HEK293 (cell line): Measurements from ENCODE around the gene BEST3.

Experiments
- CTCF ChIA-PET: fragments of 350-600 bp; formaldehyde crosslinking; extraction: SDS; loops from one replicate; lab custom pipeline; 2021; ENCODE audit warnings: antibody characterized with exemption; lab: Yijun Ruan, JAX
- POLR2A ChIA-PET: fragments of 300-600 bp; formaldehyde crosslinking; extraction: SDS; loops from one replicate; lab custom pipeline; 2020; ENCODE audit warnings: antibody characterized with exemption, inconsistent platforms; lab: Yijun Ruan, JAX
- H3K27ac ChIP-seq: fragments of 200-500 bp; sonication (Bioruptor generic); 2 replicates; pipeline ENCODE4 v1.5.1; 2014; ENCODE audit warnings: low read depth, low read length, control low read depth, inconsistent platforms; ENCODE audit errors: extremely low read depth
- H3K36me3 ChIP-seq, 2 experiments: fragments of 200-500 bp in 1 of 2; sonication (Bioruptor generic) in 1 of 2; 1 replicate in 1 of 2; 2 replicates in 1 of 2; pipeline ENCODE4 v1.5.1; 2014 to 2017; ENCODE audit warnings: inconsistent platforms in 2 of 2, low read length in 2 of 2; ENCODE audit not compliant: control insufficient read depth in 2 of 2, insufficient read depth in 1 of 2
- H3K4me1 ChIP-seq: fragments of 200-500 bp; sonication (Bioruptor generic); 2 replicates; pipeline ENCODE4 v1.5.1; 2014; ENCODE audit warnings: mild to moderate bottlenecking, low read length, inconsistent platforms; ENCODE audit not compliant: control insufficient read depth, insufficient read depth
- H3K4me3 ChIP-seq: 2 replicates; pipeline ENCODE4 v1.5.1; 2011; ENCODE audit warnings: low read depth, mild to moderate bottlenecking, control low read depth, low read length, moderate library complexity
- H3K9me3 ChIP-seq: fragments of 200-500 bp; sonication (Bioruptor generic); 2 replicates; pipeline ENCODE4 v1.5.1; 2014; ENCODE audit warnings: low read depth, low read length, inconsistent platforms; ENCODE audit not compliant: control insufficient read depth, insufficient read depth
- BCL6B ChIP-seq: fragments of 450-650 bp; formaldehyde crosslinking; IDR thresholded peaks from 2 replicates; pipeline ENCODE4 v1.5.1; 2017; ENCODE audit warnings: missing biosample characterization, missing genetic modification characterization
- GLI2 ChIP-seq: fragments of 450-650 bp; formaldehyde crosslinking; IDR thresholded peaks from 2 replicates; pipeline ENCODE4; 2017; ENCODE audit warnings: missing biosample characterization, missing genetic modification characterization, low read depth, borderline replicate concordance
- KLF8 ChIP-seq: fragments of 450-650 bp; formaldehyde crosslinking; IDR thresholded peaks from 2 replicates; pipeline ENCODE4 v1.5.1; 2016; ENCODE audit warnings: missing biosample characterization, missing genetic modification characterization
- KLF9 ChIP-seq: fragments of 450-650 bp; formaldehyde crosslinking; IDR thresholded peaks from 2 replicates; pipeline ENCODE4 v1.5.1; 2016; ENCODE audit warnings: missing biosample characterization, missing genetic modification characterization, low read depth
- ZBTB10 ChIP-seq: fragments of 450-650 bp; formaldehyde crosslinking; IDR thresholded peaks from 2 replicates; pipeline ENCODE4 v1.5.1; 2016; ENCODE audit warnings: missing biosample characterization, missing genetic modification characterization
- ZEB2 ChIP-seq: fragments of 450-650 bp; formaldehyde crosslinking; IDR thresholded peaks from 2 replicates; pipeline ENCODE4 v1.5.1; 2016; ENCODE audit warnings: missing biosample characterization, missing genetic modification characterization
- ZNF112 ChIP-seq: fragments of 450-650 bp; formaldehyde crosslinking; IDR thresholded peaks from 2 replicates; pipeline ENCODE4 v1.5.0; 2017; ENCODE audit warnings: missing biosample characterization, missing genetic modification characterization
- ZNF114 ChIP-seq: fragments of 450-650 bp; formaldehyde crosslinking; IDR thresholded peaks from 2 replicates; pipeline ENCODE4 v1.5.0; 2017; ENCODE audit warnings: missing biosample characterization, missing genetic modification characterization
- ZNF133 ChIP-seq: fragments of 450-650 bp; formaldehyde crosslinking; IDR thresholded peaks from 2 replicates; pipeline ENCODE4 v1.5.1; 2016; ENCODE audit warnings: missing biosample characterization, missing genetic modification characterization
- ZNF138 ChIP-seq: fragments of 450-650 bp; formaldehyde crosslinking; IDR thresholded peaks from 2 replicates; pipeline ENCODE4 v1.5.1; 2016; ENCODE audit warnings: missing biosample characterization, missing genetic modification characterization, borderline replicate concordance
- ZNF157 ChIP-seq: fragments of 450-650 bp; formaldehyde crosslinking; IDR thresholded peaks from 2 replicates; pipeline ENCODE4 v1.5.1; 2016; ENCODE audit warnings: missing biosample characterization, missing genetic modification characterization
- ZNF24 ChIP-seq: fragments of 450-650 bp; formaldehyde crosslinking; IDR thresholded peaks from 2 replicates; pipeline ENCODE4 v1.5.1; 2016; ENCODE audit warnings: missing biosample characterization, missing genetic modification characterization
- ZNF558 ChIP-seq: fragments of 450-650 bp; formaldehyde crosslinking; IDR thresholded peaks from 2 replicates; pipeline ENCODE4 v1.5.1; 2016; ENCODE audit warnings: missing biosample characterization, missing genetic modification characterization
- ZNF660 ChIP-seq: fragments of 450-650 bp; IDR thresholded peaks from 2 replicates; pipeline ENCODE4 v1.5.1; 2018; ENCODE audit warnings: missing biosample characterization, mild to moderate bottlenecking, missing genetic modification characterization
- ZNF704 ChIP-seq: fragments of 450-650 bp; formaldehyde crosslinking; IDR thresholded peaks from 2 replicates; pipeline ENCODE4 v1.5.1; 2016; ENCODE audit warnings: missing biosample characterization, missing genetic modification characterization
- ZSCAN16 ChIP-seq: fragments of 450-650 bp; formaldehyde crosslinking; IDR thresholded peaks from 2 replicates; pipeline ENCODE4 v1.5.1; 2016; ENCODE audit warnings: missing biosample characterization, missing genetic modification characterization
- ZSCAN23 ChIP-seq: fragments of 450-650 bp; formaldehyde crosslinking; IDR thresholded peaks from 2 replicates; pipeline ENCODE4 v1.5.1; 2016; ENCODE audit warnings: missing biosample characterization, missing genetic modification characterization
- ZXDB ChIP-seq: fragments of 450-650 bp; formaldehyde crosslinking; IDR thresholded peaks from 2 replicates; pipeline ENCODE4 v1.5.1; 2016; ENCODE audit warnings: missing biosample characterization, missing genetic modification characterization
- TF ChIP-seq, protein P1 (sequence below): fragments of 450-650 bp; formaldehyde crosslinking; IDR thresholded peaks from 2 replicates; pipeline ENCODE4 v1.5.1; 2016; ENCODE audit warnings: missing biosample characterization, missing genetic modification characterization, low read depth
- TF ChIP-seq, protein P2 (sequence below): fragments of 450-650 bp; formaldehyde crosslinking; IDR thresholded peaks from 2 replicates; pipeline ENCODE4 v1.5.1; 2016; ENCODE audit warnings: missing biosample characterization, missing genetic modification characterization
- TF ChIP-seq, protein P3 (sequence below): fragments of 450-650 bp; formaldehyde crosslinking; IDR thresholded peaks from 2 replicates; pipeline ENCODE4 v1.5.1; 2016; ENCODE audit warnings: missing biosample characterization, missing genetic modification characterization, low read depth

Gene BEST3

DNA sequence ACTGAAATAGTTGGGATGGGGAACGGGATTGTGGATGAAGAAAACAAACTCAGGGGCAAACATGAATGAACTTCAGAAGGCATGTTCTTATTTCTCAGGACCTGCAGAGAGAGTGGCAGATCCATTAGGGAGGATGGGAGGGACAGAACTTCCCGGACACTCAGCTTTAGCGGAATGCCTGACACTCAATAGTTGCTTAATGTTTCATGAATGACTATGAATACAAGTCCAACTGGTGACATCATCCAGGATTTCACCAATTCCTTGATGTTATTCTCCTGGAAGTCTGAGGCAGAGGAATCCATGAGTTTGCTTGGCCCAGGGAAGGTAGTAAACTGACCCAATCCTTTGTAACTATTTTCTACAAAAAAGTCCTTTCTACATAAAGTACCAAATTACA is 50.6 kb downstream of the BEST3 start:
- CTCF ChIA-PET, result interaction anchor here (0.6 to 1.3 kb wide), 3 partner anchors 9 to 221 kb away, joined by 3 to 7 read pairs (median 3); no protein-coding TSS in a partner anchor
- POLR2A ChIA-PET, result no interaction called here

DNA sequence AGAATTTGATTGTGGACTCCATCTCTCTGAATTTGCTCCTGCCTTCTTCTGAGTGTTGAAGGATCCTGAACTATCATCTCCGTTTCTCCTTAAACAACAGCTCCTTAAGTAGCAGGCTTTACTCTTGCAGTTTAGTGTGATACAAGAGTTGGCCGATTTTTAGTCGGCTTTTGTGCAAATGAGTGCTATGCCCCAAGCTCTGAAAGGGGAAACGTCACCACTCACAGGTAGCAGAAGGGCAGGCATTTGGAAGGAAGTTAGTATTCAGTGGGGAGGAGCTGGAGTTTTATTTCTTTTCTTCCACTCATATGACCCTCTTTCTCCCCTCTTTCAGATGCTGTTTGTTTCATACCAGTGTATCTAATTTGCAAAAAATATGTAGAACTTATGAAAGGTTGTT is 51.9 kb downstream of the BEST3 start:
- ChIA-PET CTCF (interaction anchor here (0.6 kb wide), 2 partner anchors 10 to 230 kb away, joined by 3 read pairs; no protein-coding TSS in a partner anchor), POLR2A (interaction anchor here (1.1 kb wide), 1 partner anchor 62 kb away, joined by 3 read pairs; the partner anchor contains the start of gene CCT2)
- Histone ChIP-seq H3K4me1 (no peaks in the 10 kb centered on the region), H3K4me3 (no peak overlapping the region), H3K27ac (no peak overlapping the region), H3K9me3 (no peaks in the 10 kb centered on the region), H3K36me3 (no peaks in the 10 kb centered on the region)
- TF ChIP-seq BCL6B, result no peak
- TF ChIP-seq KLF8 (tag by site-specific recombination), result no peak
- TF ChIP-seq, protein P1, sequence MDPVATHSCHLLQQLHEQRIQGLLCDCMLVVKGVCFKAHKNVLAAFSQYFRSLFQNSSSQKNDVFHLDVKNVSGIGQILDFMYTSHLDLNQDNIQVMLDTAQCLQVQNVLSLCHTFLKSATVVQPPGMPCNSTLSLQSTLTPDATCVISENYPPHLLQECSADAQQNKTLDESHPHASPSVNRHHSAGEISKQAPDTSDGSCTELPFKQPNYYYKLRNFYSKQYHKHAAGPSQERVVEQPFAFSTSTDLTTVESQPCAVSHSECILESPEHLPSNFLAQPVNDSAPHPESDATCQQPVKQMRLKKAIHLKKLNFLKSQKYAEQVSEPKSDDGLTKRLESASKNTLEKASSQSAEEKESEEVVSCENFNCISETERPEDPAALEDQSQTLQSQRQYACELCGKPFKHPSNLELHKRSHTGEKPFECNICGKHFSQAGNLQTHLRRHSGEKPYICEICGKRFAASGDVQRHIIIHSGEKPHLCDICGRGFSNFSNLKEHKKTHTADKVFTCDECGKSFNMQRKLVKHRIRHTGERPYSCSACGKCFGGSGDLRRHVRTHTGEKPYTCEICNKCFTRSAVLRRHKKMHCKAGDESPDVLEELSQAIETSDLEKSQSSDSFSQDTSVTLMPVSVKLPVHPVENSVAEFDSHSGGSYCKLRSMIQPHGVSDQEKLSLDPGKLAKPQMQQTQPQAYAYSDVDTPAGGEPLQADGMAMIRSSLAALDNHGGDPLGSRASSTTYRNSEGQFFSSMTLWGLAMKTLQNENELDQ (tag by site-specific recombination), result no peak

More for the DNA sequence above, 50.6 kb downstream of the BEST3 start:
- TF ChIP-seq ZSCAN16 (tag by site-specific recombination), result no peak
- TF ChIP-seq ZXDB (tag by site-specific recombination), result no peak
- TF ChIP-seq ZNF704 (tag by site-specific recombination), result no peak
- 0 out of 2 replicates have a peak, but pooled peaks have one; percentile 60 for TF ChIP-seq ZNF558 (tag by site-specific recombination)
- no peak for TF ChIP-seq ZEB2 (tag by site-specific recombination)
- no peak for TF ChIP-seq GLI2 (tag by site-specific recombination)
- no peak for TF ChIP-seq ZNF24 (tag by site-specific recombination)
- TF ChIP-seq KLF9, result no peak
- TF ChIP-seq ZNF660, result 0 out of 2 replicates have a peak, but pooled peaks have one; percentile 43
- TF ChIP-seq, protein P2, sequence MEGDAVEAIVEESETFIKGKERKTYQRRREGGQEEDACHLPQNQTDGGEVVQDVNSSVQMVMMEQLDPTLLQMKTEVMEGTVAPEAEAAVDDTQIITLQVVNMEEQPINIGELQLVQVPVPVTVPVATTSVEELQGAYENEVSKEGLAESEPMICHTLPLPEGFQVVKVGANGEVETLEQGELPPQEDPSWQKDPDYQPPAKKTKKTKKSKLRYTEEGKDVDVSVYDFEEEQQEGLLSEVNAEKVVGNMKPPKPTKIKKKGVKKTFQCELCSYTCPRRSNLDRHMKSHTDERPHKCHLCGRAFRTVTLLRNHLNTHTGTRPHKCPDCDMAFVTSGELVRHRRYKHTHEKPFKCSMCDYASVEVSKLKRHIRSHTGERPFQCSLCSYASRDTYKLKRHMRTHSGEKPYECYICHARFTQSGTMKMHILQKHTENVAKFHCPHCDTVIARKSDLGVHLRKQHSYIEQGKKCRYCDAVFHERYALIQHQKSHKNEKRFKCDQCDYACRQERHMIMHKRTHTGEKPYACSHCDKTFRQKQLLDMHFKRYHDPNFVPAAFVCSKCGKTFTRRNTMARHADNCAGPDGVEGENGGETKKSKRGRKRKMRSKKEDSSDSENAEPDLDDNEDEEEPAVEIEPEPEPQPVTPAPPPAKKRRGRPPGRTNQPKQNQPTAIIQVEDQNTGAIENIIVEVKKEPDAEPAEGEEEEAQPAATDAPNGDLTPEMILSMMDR, result no peak
- no peak for TF ChIP-seq ZNF133 (tag by site-specific recombination)
- no peak for TF ChIP-seq ZSCAN23 (tag by site-specific recombination)
- no peak for TF ChIP-seq ZNF138 (tag by site-specific recombination)
- no peak for TF ChIP-seq ZNF157 (tag by site-specific recombination)
- TF ChIP-seq ZNF112 (tag by site-specific recombination), result no peak
- TF ChIP-seq, protein P3, sequence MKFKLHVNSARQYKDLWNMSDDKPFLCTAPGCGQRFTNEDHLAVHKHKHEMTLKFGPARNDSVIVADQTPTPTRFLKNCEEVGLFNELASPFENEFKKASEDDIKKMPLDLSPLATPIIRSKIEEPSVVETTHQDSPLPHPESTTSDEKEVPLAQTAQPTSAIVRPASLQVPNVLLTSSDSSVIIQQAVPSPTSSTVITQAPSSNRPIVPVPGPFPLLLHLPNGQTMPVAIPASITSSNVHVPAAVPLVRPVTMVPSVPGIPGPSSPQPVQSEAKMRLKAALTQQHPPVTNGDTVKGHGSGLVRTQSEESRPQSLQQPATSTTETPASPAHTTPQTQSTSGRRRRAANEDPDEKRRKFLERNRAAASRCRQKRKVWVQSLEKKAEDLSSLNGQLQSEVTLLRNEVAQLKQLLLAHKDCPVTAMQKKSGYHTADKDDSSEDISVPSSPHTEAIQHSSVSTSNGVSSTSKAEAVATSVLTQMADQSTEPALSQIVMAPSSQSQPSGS, result peak; percentile 42; the same call in 1 of the 2 replicates
- no peak for TF ChIP-seq ZNF114 (tag by site-specific recombination)
- no peak for TF ChIP-seq ZBTB10 (tag by site-specific recombination)
- TF ChIP-seq, all 188 proteins: peak for 3
- no peaks in the 10 kb centered on the region for H3K4me1 ChIP-seq
- no peak overlapping the region for H3K27ac ChIP-seq
- no peak overlapping the region for H3K4me3 ChIP-seq
- no peaks in the 10 kb centered on the region for H3K36me3 ChIP-seq
- H3K9me3 ChIP-seq, result no peaks in the 10 kb centered on the region
